GM23248 (cell line): ENCODE data around the gene SDHAF1. TPM values are rescaled to one million over a fixed set of nuclear protein-coding genes. Genes with fewer than 3 reads are reported as not detected.

Experiments used
- DNase-seq: peaks from one replicate; pipeline ENCODE4 v3.0.0-alpha.2; 2015
- H2AFZ ChIP-seq: fragments of 200-600 bp; sonication (generic); 2 replicates; pipeline ENCODE4 v1.6.1; 2016; ENCODE audit warnings: antibody characterized with exemption
- H3F3A ChIP-seq: fragments of 200-600 bp; sonication (generic); 2 replicates; pipeline ENCODE4 v1.6.1; 2016; ENCODE audit warnings: mild to moderate bottlenecking, antibody characterized with exemption, mixed run types; ENCODE audit not compliant: insufficient read depth
- H3K27ac ChIP-seq: fragments of 200-600 bp; sonication (generic); 2 replicates; pipeline ENCODE4 v1.5.1; 2016; ENCODE audit warnings: mild to moderate bottlenecking
- H3K27me3 ChIP-seq: fragments of 200-600 bp; sonication (generic); replicated peaks from 2 replicates; pipeline ENCODE4 v1.6.1; 2016; ENCODE audit warnings: mild to moderate bottlenecking; ENCODE audit not compliant: insufficient read depth
- H3K36me3 ChIP-seq: fragments of 200-600 bp; sonication (generic); 2 replicates; pipeline ENCODE4 v1.6.1; 2016; ENCODE audit warnings: low read depth, mild to moderate bottlenecking
- H3K4me1 ChIP-seq: fragments of 200-600 bp; sonication (generic); 2 replicates; pipeline ENCODE4 v1.6.1; 2016; ENCODE audit warnings: mild to moderate bottlenecking; ENCODE audit not compliant: insufficient read depth
- H3K4me2 ChIP-seq: fragments of 200-600 bp; sonication (generic); one replicate; pipeline ENCODE4 v1.6.1; 2016; ENCODE audit warnings: mild to moderate bottlenecking; ENCODE audit not compliant: unreplicated experiment
- H3K4me3 ChIP-seq: fragments of 200-600 bp; sonication (generic); 2 replicates; pipeline ENCODE4 v1.5.1; 2016; ENCODE audit warnings: mild to moderate bottlenecking
- H3K79me2 ChIP-seq: fragments of 200-600 bp; sonication (generic); 2 replicates; pipeline ENCODE4 v1.6.1; 2016; ENCODE audit warnings: mild to moderate bottlenecking; ENCODE audit not compliant: insufficient read depth
- H3K9ac ChIP-seq: fragments of 200-600 bp; sonication (generic); 2 replicates; pipeline ENCODE4 v1.6.1; 2016; ENCODE audit warnings: mild to moderate bottlenecking
- H3K9me2 ChIP-seq: fragments of 200-600 bp; sonication (generic); 2 replicates; pipeline ENCODE4 v1.6.1; 2016; ENCODE audit warnings: mixed run types, mild to moderate bottlenecking, moderate library complexity; ENCODE audit not compliant: insufficient read depth
- H3K9me3 ChIP-seq: fragments of 200-600 bp; sonication (generic); one replicate; pipeline ENCODE4 v1.6.1; 2017; ENCODE audit warnings: low read depth
- H4K20me1 ChIP-seq: fragments of 200-600 bp; sonication (generic); 2 replicates; pipeline ENCODE4 v1.6.0; 2016; ENCODE audit not compliant: insufficient read depth
- EZH2 ChIP-seq: fragments of 200-600 bp; sonication (generic); IDR thresholded peaks from 2 replicates; pipeline ENCODE4 v1.6.1; 2018; ENCODE audit warnings: antibody characterized with exemption, mild to moderate bottlenecking; ENCODE audit not compliant: insufficient read depth, poor library complexity, severe bottlenecking
- EZH2phosphoT487 ChIP-seq: fragments of 200-600 bp; sonication (generic); IDR thresholded peaks from 2 replicates; pipeline ENCODE4 v1.6.1; 2018; ENCODE audit warnings: antibody characterized with exemption, moderate library complexity, mild to moderate bottlenecking, low read depth; ENCODE audit not compliant: insufficient read depth
- WGBS, 2 experiments: methylation state at CpG; one replicate each; pipeline ENCODE4 v1.1.6; 2015 to 2017; ENCODE audit warnings: low lambda C conversion rate in 2 of 2, low coverage in 1 of 2; ENCODE audit errors: missing lambda C conversion rate in 2 of 2; 5-methylcytosine and 5-hydroxymethylcytosine counted together
- in situ Hi-C: fragments of 300-500 bp; cut with MboI; formaldehyde crosslinking; loops from 2 replicates; pipeline ENCODE4 v1.15.0; 2020
- polyA plus RNA-seq: library from polyadenylated mRNA; unstranded; fragments of >200 nt; fragmentation: Nextera tagmentation; extraction: Ambion mirVana; gene quantifications from 2 replicates; pipeline ENCODE4 v1.2.1, GENCODE V29; 2016
- total RNA-seq: library from RNA; depleted of rRNA; stranded (reverse); fragments of >200 nt; shearing (Covaris generic); gene quantifications from 2 replicates; pipeline ENCODE4 v1.2.3, GENCODE V29; 2014

The SDHAF1 gene
- total and polyA plus RNA-seq, 2 experiments from 2014 or later, result 17.2 to 49.7 TPM

GRCh38 chr19:35963514-35963913, 31.5 kb upstream of the SDHAF1 start:
- Histone ChIP-seq H3K9ac (no peak overlapping the region), H3K4me1 (no peaks in the 10 kb centered on the region), H3K27me3 (peaks cover 13% of the 10 kb centered on the region), H3K36me3 (no peaks in the 10 kb centered on the region), H3F3A (no peaks in the 10 kb centered on the region), H2AFZ (no peak overlapping the region), H3K4me2 (no peak overlapping the region), H3K4me3 (no peak overlapping the region), H3K9me2 (no peaks in the 10 kb centered on the region), H3K27ac (no peak overlapping the region), H4K20me1 (no peaks in the 10 kb centered on the region), H3K9me3 (no peaks in the 10 kb centered on the region), H3K79me2 (no peaks in the 10 kb centered on the region)
- WGBS, 2 experiments, result 20 to 31% methylated on average over 9 of the region's 9 CpGs
- peak; percentile 74 for DNase-seq
- TF ChIP-seq EZH2 (no peak), EZH2phosphoT487 (no peak)
- in situ Hi-C loops, result no loop called here

- H4K20me1 ChIP-seq, result no peaks in the 10 kb centered on the region
- no peak overlapping the region for H3K9ac ChIP-seq
- no peaks in the 10 kb centered on the region for H3K27me3 ChIP-seq
- no peaks in the 10 kb centered on the region for H3K9me2 ChIP-seq
- in situ Hi-C loops, result no loop called here
- 62 to 64% methylated on average over 3 of the region's 3 CpGs for WGBS, 2 experiments
- no peak overlapping the region for H2AFZ ChIP-seq
- no peaks in the 10 kb centered on the region for H3K9me3 ChIP-seq
- no peaks in the 10 kb centered on the region for H3K4me1 ChIP-seq
- no peak for TF ChIP-seq EZH2
- TF ChIP-seq EZH2phosphoT487, result no peak
- no peak for DNase-seq
- H3K4me3 ChIP-seq, result no peak overlapping the region
- H3K36me3 ChIP-seq, result no peaks in the 10 kb centered on the region
- H3K4me2 ChIP-seq, result no peak overlapping the region
- H3K79me2 ChIP-seq, result no peaks in the 10 kb centered on the region
- no peaks in the 10 kb centered on the region for H3F3A ChIP-seq
- no peak overlapping the region for H3K27ac ChIP-seq
Observed at GRCh38 chr19:35966771-35967170, 28.2 kb upstream of the SDHAF1 start.

DNA sequence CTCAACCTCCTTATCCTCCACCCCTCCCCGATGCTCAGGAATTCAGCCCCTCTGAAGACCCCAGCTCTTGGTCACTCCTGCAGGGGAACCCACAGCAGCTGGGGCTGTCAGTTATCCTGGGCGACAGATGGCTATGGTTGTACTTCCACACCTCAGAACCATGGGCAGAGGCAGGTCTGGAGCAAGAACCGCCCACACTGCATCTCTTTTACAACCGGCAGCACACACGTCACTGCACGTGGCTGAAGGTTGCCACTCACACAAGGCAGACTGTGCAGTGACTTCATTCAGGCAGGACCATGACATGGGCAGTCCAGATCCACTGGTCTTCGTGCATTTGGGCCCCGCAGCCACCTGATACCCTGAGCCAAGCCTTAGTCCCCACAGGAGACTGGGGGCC, 21.5 kb upstream of the SDHAF1 start:
- no peak overlapping the region for H3K4me3 ChIP-seq
- in situ Hi-C loops, result no loop called here
- no peaks in the 10 kb centered on the region for H3K27me3 ChIP-seq
- H4K20me1 ChIP-seq, result no peaks in the 10 kb centered on the region
- H3F3A ChIP-seq, result no peaks in the 10 kb centered on the region
- H3K36me3 ChIP-seq, result no peaks in the 10 kb centered on the region
- H3K9ac ChIP-seq, result no peak overlapping the region
- DNase-seq, result peak; percentile 17
- H3K79me2 ChIP-seq, result no peaks in the 10 kb centered on the region
- H3K4me1 ChIP-seq, result no peaks in the 10 kb centered on the region
- H3K9me2 ChIP-seq, result no peaks in the 10 kb centered on the region
- H3K27ac ChIP-seq, result no peak overlapping the region
- no peak overlapping the region for H2AFZ ChIP-seq
- H3K9me3 ChIP-seq, result no peaks in the 10 kb centered on the region
- no peak overlapping the region for H3K4me2 ChIP-seq
- WGBS, 2 experiments, result 26 to 28% methylated on average over 8 of the region's 8 CpGs
- TF ChIP-seq EZH2, result no peak
- no peak for TF ChIP-seq EZH2phosphoT487

GRCh38 chr19:35975608-35976214, 19.3 kb upstream of the SDHAF1 start:
- Histone ChIP-seq H3K9me3 (no peaks in the 10 kb centered on the region), H3K79me2 (no peaks in the 10 kb centered on the region), H2AFZ (no peak overlapping the region), H3K27ac (no peak overlapping the region), H3K27me3 (no peaks in the 10 kb centered on the region), H3K9me2 (no peaks in the 10 kb centered on the region), H3K4me2 (no peak overlapping the region), H3K4me3 (no peak overlapping the region), H3K36me3 (no peaks in the 10 kb centered on the region), H3K9ac (no peak overlapping the region), H3F3A (no peaks in the 10 kb centered on the region), H4K20me1 (no peaks in the 10 kb centered on the region), H3K4me1 (no peaks in the 10 kb centered on the region)
- in situ Hi-C loops, result no loop called here
- WGBS, 2 experiments, result 46 to 48% methylated on average over 5 of the region's 5 CpGs
- DNase-seq, result peak; percentile 56
- no peak for TF ChIP-seq EZH2
- TF ChIP-seq EZH2phosphoT487, result no peak
